Activated CD4-positive, alpha-beta T cell treated with anti-CD3 and anti-CD28 coated beads for 24 hours (primary cell): ENCODE data around the gene AKT2.

Source experiments
- DNase-seq, 2 donors: peaks; one replicate each; pipeline ENCODE4 v3.0.0-alpha.2; 2020; ENCODE audit warnings: low read depth in 2 of 2

Gene AKT2

DNA sequence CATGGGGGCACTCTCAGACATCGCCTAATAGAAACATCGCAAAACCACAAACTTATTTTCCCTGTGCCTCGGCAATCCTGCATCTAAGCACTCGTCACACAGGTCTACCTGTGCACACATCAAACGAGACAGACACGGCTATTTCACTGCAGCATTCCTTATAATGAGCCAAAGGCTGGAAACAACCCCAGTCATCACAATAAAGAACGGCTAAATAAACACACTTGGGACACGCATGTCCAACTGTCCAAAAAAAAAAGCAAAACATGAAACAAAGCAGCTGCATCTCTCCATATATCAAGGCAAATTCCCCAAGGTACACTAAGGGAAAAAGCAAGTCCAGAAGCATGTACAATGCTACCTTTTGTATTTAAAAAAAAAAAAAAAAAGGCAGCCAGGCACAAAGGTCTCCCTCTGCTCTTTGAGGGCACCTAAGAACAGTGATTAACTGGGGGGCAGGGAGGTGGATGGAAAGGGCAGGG, 31.5 kb downstream of the AKT2 start:
- DNase-seq: no peak

DNA sequence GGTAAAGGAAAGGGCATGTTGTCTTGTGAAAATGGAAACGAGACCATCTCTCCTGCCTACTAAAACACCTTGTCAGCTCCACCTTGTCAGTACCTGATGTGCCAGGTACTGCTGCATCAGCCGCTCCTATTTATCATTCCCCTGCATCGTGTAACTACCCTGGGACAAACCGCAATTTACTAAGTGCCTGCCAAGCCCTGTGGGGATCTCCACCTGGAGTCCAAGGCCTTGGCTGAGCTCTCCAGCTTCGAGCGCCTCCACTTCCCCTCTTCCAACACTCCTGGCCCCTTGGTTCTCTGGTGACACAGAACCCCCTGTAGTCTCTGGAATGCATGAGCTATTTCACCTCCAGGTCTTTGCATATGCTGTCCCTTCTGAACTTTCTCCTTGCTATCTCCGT, 32.8 kb downstream of the AKT2 start:
- no peak for DNase-seq

DNA sequence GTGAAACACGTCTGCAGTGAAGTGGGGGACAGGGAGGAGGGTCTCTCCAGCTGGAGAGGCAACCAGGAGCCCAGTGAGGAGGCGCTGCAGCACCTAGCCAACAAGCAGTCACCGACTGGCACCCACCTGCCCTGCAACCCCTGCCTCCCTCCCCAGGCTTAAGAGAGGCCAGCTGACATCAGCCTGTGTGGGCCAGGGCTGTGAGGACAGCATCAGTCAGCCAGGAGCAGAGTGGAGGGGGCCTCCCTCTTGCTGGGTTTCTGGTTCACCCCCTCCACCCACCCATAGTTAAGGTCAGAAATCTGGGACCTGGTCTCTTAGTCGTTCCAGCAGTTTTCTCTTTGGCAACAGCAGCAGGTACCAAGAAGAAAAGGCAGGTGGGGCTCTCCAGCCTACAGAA, 33.2 kb downstream of the AKT2 start:
- DNase-seq: no peak

DNA sequence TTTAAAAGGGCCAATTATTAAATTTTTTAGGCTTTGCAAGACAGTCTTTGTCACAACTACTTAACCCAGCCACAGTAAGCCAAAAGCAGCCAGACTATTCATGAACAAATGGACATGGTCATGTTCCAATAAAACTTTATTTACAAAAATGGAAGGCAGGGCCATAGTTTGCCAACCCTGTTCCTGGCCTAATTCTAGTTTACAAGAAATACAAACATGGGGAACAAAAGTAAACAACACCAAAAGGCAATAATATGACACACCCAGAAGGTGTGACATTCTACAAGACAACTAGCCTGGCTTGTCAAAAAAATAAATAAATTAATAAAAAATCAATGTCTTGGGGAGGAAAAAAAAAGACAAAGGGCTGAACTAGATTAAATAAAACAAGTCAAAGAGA, 33.9 kb downstream of the AKT2 start:
- no peak for DNase-seq

DNA sequence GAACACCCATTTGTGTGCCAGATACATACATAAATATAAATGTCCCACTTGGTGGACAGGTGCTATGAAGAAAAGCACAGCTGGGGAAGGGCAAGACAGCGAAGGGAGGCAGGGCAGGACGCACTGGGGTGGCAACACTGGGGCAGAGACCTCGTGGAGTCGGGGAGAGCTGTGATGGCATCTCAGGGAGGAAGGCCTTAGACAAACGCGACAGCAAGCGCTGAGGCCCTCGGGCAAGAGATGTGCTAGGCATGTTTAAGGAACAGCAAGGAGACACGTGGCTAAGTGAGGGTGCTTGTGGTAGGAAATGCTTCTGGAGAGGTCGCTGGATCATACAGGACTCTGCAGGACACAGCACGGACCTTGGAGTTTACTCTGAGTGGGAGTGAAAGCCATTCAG, 35.4 kb downstream of the AKT2 start:
- no peak for DNase-seq

DNA sequence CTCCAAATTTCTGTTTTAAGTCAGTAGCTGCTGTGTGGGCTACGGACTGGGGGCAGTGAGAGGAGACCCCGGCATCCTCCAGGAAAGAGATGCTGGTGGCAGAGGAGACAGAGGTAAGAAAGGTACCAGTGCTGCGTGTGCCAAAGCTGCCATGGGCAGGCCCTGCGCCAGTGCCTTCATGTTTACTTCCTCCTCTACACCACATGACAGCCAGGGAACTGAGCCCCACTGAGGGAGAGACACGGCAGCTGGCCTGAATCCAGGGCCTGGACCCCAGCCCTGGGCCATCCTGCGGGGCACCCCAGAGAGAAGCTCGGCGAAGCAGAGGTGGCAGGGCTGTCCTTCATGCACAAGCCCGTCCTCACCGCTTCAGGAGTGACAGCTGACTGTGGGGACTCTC, 35.9 kb downstream of the AKT2 start:
- DNase-seq: no peak

DNA sequence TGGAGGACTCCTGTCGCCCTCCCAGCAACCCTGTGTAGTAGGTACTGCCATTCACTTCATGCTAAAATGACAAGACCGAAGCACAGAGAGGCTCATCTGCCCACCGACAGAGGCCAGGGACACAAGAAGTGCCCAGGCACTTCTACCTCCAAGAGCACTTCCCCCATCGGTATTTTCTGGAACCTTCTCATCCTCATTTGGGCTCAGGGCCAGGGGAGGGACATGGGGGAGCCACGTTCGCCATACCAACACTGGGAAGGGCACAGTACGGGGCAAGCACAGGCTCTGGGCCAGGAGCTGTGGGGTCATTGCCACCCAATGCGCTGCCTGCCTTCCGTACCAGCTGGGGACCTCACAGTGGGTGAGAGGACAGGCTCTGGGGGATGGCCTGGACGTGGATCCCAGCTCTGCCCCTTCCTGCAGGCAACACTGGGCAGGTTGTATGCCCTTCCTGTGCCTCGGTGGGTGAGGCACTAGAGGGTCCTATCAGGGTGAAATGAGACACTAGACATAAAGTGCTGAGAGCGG, 37.3 kb downstream of the AKT2 start:
- DNase-seq: no peak

DNA sequence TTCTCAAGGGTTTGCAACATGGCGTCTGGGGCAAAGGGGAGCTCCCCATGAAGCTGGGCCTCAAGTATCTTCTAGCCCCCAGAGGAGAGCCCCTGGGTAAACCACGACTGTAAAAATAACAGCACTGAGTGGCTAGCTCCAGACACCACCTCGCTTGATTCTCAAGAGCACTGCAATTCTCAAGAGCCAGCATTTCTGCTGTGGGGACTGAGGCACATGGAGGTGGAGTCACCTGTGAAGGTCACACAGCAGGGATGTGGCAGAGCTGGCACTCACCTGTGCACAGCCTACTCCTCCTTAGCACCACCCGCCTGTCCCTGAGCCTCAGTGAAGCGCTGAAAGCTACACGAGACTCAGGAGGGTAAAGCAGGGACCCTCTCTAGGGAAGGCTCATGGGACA, 38.0 kb downstream of the AKT2 start:
- no peak for DNase-seq

DNA sequence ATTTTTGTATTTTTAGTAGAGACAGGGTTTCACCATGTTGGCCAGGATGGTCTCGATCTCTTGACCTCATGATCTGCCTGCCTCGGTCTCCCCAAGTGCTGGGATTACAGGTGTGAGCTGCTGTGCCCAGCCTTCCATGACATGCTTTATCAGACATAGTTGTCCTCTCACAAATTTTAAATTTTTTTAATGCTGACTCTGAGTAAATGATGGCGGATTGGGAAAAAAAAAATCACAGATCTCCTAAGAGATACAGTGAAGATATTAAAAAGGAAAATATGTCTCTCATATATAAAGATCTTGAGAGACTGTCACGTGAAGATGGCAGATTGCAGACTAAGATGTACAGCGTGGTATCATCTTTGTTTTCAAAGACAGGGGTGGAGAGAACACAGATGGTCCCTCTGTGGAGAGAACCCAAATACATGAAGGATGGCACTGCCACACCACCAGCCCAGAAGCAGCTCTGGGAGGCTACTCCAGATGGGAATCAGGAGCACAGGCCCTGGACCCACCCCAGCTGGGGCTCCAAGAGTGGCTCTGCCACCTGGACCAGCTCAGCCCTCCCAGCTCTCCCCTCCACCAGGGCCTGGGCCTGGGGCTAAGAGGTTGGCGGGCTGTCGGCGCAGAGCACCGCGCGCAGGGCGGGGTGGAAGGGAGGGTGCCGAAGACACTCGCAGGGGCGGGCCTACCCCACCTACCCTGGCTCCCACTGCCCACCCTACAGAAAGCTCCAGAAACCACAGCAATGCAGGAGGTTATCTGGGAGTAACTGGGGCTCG, 38.7 kb downstream of the AKT2 start:
- DNase-seq: no peak

DNA sequence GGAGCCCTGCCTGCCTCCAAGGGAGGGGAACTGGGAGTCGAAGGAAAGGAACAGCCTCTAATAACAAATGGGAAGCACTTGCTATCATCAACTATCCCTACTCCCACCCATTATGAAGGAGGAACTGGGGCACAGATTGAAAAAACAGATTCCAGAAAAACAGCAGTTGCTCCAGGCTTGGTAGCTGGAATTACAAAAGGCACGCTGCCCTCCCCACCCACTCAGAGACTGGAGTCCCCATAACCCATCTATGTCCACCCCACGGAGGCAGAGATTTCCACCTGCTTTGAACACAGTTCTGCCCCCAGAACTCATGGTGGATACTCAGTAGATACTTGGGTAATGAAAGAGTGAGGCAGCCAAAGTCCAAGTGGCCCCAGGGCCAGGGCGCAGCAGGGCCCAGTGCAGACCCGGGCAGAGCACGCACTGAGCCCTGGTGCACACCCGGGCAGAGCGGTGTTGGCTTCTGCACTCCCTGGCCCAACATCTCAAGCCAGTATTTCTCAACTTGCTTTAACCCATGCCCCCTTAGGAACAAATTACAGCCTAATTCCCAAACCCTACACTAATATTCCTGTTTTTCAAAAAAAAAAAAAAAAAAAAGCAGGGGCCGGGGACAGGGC, 39.5 kb downstream of the AKT2 start:
- no peak for DNase-seq

DNA sequence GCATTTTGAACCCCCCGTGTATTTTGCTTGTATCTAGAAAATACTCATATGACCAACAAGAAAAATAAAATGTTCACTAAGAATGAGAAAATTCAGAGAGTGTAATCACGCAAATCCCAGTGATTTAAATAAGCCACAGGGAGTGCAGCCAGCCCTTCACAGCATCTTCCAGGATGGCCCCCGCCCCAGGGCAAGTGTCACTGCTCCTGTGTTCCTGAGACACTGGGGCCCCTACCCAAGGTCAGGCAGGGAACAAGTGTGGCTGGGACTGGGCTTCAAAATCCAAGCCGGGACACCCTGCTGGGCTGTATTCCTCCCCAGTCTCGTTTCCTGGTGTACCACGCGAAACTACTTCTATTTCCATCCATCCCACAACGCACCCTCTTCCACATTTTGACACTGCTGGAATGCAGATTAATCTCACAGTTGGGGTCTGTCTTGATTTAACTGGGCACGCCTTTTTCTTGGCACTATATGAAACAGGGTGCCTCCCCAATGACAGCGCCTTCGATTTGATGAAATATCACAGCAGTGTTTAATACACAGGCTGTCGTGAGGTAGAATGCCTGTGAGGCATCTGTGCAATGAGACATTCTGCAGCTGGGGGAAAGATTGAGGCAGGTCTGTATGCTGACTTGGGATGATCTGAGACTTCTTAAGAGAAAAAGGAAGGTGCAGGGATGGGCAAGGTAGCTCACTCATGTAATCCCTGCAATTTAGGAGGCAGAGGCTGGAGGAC, 40.4 kb downstream of the AKT2 start:
- DNase-seq: no peak

DNA sequence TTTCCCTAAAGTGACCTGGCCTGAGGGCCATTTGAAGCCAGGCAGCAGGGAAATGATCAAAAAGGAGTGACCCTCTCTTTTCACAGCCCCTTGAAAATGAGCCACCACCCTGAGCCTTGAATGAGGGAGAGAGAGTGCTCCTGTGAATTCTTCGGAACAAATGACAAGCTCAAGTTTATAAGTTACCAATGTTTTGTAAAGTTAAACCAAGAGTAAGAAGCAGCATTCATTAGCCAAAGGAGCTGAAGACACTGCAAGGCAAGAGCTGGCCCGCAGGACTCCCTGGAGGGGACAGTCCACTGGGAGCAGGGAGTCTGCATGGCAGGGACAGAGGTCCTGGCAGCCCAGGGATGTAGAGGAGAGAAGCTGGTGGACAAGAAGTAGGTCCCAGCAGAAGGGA, 42.0 kb downstream of the AKT2 start:
- DNase-seq: no peak

DNA sequence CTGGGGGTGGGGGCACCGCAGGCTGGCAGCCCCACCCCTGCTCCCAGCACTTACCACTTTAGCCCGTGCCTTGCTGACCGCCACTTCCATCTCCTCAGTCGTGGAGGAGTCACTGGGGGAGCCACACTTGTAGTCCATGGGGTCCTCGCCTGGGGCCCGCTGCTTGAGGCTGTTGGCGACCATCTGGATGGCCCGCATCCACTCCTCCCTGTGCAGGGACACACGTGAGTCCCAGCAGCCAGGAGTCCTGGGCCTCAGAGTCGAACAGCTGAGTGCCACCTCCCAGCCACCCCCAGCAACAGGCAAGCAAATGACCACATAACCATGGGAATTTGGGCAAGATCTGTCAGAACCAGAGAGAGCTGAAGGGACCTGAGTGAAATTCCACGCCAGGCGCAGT, 42.7 kb downstream of the AKT2 start:
- DNase-seq: no peak

DNA sequence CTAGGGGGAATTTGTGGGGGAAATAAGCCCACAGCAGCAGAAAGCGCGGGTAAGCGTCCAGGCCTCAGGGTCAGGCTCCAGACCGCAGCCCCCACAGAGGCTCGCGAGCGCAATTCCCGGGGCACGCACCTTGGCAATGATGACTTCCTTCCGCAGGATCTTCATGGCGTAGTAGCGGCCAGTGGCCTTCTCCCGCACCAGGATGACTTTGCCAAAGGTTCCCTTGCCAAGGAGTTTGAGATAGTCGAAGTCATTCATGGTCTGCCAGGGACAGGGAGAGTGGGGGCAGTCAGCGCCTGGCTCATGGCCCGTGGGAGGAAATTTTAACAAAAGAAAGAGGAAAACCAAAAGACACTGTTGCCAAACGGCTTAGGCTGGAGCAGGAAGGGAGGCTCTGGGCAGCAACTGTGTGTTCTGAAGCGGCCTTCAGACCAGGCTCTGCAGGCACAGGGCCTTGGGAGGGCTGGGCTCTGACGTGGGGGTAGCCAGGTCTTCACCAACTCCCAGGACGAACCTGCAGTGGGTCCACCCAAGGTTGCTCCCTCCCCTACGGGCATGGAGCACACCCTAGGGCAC, 43.2 kb downstream of the AKT2 start:
- no peak for DNase-seq

DNA sequence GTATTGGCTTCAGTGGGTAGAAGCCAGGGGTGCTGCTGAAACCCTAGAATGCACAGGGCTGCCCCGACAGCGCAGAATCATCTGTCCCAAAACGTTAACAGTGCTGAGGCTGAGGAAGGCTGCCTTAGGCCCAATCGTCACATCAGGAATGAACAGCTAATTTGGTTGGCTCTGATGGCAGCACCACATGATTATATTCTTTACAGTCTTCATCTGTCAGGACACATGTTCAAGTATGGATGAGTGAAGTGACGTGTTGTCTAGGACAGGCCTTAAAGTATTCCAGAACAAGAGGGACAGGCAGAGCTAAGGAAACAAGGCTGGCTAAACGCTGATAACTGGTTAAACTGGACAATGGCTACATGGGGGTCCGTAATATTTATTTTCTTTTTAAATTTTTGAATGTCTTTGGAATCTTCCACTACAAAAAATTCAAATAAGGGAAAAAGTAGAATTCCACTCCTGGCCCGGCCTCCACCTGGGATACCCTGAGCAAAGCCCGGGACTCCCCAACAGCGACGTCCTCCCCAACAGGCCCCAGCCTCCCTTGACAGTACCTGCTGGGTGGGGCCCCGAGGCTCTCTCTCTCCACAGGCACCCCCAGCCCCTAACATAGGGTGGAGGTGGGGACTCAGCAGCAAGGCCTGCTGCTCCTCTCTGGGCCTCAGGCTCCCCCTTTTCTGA, 43.9 kb downstream of the AKT2 start:
- DNase-seq: no peak

DNA sequence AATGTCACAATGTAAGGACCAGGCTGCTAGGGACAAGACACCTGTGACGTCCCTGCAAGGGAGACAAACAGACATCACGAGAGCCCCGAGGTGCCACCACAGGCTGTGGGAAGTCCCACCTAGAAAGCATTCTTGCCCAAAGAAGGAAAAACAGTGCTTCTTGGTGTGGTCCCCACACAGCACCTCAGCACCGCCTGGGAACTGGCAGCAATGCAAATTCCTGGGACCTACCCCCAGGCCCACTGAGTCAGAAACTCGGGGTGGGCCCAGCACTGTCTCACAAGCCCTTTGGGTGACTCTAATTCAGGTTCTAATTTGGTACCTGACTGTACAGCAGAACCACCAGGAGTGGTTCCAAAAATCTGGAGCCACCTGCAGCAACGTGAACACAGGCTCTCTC, 44.8 kb downstream of the AKT2 start:
- no peak for DNase-seq

DNA sequence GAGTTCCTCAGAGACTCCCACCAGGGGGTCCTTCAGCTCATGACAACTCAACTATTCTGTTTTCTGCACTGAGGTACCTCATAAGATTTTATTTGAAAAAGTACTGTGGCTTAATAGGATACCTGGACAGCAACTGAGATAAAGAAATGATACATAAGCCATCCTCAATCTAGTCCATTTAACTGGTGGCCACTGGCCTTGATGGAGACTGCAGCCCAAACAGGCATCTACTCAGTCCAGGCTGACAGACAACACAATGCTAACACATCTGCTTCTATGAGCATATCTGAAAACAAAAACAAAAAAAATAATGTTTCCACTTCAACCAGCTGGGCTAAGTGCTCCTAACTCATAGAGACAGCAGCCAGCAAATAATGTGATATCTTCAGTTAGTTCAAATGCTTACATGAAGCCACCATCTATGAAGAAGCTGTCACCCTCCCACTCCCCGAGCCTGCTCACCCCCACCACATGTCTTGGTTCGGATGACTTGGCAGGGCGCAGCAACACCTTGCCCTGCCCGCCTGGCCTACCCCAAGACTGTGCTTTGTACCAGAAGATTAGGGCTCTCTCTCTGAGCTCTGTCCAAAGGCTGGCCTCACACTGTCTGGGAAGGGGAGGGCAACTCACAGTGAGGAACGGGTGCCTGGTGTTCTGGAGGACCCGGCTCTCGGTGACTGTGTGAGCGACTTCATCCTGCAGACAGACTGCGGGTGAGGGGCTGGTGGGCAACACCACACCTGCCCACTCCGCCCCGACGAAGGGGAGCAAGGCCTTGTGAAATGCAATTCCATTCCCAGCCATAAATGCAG, 45.5 kb downstream of the AKT2 start:
- no peak for DNase-seq

DNA sequence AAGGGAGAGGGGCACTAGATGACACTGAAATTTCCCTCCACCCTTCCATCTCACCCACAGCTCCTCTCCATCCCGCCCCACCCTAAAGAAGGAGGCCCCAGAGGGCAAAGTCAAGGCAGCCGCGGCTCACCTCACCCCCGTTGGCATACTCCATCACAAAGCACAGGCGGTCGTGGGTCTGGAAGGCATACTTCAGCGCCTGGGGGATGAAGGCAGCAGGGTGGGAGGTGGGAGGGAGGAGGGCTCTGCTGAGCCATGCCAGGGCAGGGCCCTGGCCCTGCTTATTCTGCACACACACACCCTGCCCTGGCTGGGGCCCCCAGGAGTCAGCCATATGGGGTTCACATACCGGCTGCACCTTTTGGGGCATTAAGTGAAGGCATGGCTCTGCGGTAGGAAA, 46.4 kb downstream of the AKT2 start:
- DNase-seq: no peak

DNA sequence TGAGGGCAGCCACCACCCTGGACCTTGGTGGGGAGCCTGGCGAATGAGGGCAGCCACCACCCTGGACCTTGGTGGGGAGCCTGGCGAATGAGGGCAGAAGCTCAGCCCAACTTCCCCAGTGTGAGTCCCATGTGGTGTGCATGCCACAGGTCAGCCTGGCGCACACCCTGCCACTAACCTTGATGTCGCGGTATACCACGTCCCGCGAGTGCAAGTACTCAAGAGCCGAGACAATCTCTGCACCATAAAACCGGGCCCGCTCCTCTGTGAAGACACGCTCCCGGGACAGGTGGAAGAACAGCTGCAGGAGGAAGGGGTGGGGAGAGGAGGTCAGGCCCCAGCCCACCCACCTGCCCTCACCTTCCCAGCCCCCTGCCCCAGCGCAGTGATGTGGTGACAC, 47.4 kb downstream of the AKT2 start:
- DNase-seq: no peak

DNA sequence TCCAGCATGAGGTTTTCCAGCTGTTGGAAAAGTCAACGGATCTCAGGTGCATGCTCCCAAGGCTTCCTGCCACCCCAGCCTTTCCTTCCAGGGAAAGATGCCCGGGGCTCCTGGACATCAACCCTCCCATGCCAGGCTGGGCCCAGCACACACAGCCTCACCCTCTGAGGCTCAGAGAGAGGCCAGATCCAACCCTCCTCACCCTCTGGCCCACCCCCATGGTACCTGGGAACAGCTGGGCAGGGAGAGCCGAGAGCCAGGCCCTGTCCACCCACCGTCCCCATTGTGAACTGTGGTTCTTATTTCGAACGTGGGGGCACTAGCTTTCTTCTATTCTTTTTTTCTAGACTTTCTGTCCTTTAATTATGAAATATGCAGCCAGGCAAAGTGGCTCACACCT, 48.8 kb downstream of the AKT2 start:
- no peak for DNase-seq

DNA sequence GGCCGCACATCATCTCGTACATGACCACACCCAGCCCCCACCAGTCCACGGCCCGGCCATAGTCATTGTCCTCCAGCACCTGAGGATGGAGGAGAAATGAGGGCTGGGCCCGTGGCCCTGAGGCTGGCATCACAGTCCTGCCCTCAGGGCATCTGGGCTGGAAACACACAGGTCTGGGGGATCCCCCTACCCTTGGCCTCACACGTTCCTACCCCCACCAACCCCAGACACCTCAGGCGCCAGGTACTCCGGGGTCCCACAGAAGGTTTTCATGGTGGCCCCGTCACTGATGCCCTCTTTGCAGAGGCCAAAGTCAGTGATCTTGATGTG, 49.2 kb downstream of the AKT2 start:
- no peak for DNase-seq
